GM10248 (cell line): Measurements from ENCODE around the gene MATN1.
A peak's percentile ranks its signal among the peaks of the same experiment; 100 is the strongest.

ENCODE experiments used
- CTCF ChIA-PET: fragments of 300-600 bp; sonication (Branson Sonifier 250); formaldehyde crosslinking; extraction: SDS; loops from one replicate; lab custom pipeline; 2021; ENCODE audit warnings: antibody characterized with exemption; lab: Yijun Ruan, JAX
- POLR2A ChIA-PET: fragments of 350-650 bp; sonication (Branson Sonifier 250); formaldehyde crosslinking; extraction: SDS; loops from one replicate; lab custom pipeline; 2020; ENCODE audit warnings: antibody characterized with exemption; lab: Yijun Ruan, JAX
- DNase-seq: peaks from one replicate; pipeline ENCODE4 v3.0.0; 2012; ENCODE audit errors: extremely low spot score
- TF ChIP-seq, protein P1 (sequence below): IDR thresholded peaks from 2 replicates; pipeline ENCODE4 v1.5.1; 2012; ENCODE audit warnings: mild to moderate bottlenecking, low read depth; ENCODE audit errors: extremely low read depth, missing control alignments, control extremely low read depth

MATN1 gene

DNA sequence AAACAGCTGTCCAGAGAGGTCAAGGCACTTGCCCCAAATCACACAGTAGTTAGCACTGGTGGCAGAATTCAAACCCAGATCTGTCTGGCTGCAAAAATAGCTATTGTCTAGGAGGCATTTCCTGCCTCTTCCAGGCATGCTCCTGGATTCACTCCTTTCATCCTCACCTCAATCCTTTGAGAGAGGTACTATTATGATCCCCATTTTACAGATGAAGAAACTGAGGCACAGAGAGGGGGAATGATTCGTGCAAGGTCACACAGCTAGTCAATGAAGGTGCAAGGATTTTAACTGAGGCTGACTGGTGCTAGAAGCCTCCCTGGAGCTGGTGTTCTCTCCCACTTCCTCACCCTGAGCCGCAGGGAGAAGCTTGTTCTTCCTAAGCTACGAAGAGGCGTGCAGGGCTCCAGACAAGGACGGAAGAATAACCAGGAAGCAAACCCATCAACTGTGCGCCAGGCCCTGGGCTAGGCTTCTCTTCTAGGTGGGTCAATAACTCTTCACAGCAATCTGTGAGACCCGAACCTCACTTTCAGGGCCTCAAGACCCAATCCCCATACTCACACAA, 34.8 kb upstream of the MATN1 start:
- DNase-seq: no peak
- TF ChIP-seq, protein P1, sequence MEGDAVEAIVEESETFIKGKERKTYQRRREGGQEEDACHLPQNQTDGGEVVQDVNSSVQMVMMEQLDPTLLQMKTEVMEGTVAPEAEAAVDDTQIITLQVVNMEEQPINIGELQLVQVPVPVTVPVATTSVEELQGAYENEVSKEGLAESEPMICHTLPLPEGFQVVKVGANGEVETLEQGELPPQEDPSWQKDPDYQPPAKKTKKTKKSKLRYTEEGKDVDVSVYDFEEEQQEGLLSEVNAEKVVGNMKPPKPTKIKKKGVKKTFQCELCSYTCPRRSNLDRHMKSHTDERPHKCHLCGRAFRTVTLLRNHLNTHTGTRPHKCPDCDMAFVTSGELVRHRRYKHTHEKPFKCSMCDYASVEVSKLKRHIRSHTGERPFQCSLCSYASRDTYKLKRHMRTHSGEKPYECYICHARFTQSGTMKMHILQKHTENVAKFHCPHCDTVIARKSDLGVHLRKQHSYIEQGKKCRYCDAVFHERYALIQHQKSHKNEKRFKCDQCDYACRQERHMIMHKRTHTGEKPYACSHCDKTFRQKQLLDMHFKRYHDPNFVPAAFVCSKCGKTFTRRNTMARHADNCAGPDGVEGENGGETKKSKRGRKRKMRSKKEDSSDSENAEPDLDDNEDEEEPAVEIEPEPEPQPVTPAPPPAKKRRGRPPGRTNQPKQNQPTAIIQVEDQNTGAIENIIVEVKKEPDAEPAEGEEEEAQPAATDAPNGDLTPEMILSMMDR: no peak
- ChIA-PET CTCF (interaction anchor here (1.2 to 22.9 kb wide), 7 partner anchors 8 to 39 kb away, joined by 3 to 449 read pairs (median 8); no protein-coding TSS in a partner anchor), POLR2A (interaction anchor here (0.7 to 7.6 kb wide), 4 partner anchors 10 to 28 kb away, joined by 3 to 71 read pairs (median 5); no protein-coding TSS in a partner anchor)

DNA sequence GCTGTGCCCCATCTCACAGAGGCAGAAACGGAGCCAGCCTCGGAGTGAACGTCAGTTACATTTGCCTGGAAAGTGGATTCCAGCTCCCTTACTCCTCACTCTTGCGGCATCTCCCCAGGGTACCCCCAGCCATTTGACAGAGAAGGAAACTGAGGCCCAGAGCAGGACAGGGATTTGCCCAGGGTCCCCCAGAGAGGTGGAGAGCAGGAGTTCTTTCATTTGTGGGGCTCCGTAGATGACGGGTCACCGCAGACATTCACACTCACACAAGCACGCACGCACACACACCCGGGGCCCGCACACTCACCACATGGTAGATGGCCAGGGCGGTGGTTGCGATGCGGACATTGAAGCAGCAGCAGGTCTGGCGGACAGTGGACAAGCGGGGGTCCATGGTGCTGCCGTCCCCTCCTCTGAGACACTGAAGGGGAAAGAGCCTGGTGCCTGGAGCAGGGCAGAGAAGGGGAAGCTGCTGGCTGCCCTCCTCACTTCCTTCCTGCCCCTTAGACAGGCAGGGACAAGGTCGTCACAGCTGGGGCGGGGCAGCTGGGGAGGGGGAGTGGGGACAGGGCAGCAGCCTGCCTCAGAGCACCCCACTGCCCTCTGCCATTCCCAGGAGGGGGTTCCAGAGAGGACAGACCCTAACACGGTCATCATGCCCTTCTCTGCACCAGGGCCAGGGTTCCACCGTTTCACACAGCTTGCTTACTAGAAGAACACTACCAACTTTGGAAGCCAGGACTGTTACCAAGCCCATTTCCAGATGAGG, 34.2 kb upstream of the MATN1 start, which contains the start of gene LAPTM5:
Gene LAPTM5 (minus strand): TSS at position 423 of the 769 bp plus-strand sequence. CDS start 29 bp downstream, at position 394.
- POLR2A ChIA-PET: interaction anchor here (0.6 to 7.6 kb wide), 4 partner anchors 11 to 1070 kb away, joined by 3 to 71 read pairs (median 5); no protein-coding TSS in a partner anchor
- CTCF ChIA-PET: interaction anchor here (1.2 to 22.9 kb wide), 7 partner anchors 9 to 38 kb away, joined by 3 to 449 read pairs (median 8); no protein-coding TSS in a partner anchor
- TF ChIP-seq, protein P1: no peak
- DNase-seq: no peak

DNA sequence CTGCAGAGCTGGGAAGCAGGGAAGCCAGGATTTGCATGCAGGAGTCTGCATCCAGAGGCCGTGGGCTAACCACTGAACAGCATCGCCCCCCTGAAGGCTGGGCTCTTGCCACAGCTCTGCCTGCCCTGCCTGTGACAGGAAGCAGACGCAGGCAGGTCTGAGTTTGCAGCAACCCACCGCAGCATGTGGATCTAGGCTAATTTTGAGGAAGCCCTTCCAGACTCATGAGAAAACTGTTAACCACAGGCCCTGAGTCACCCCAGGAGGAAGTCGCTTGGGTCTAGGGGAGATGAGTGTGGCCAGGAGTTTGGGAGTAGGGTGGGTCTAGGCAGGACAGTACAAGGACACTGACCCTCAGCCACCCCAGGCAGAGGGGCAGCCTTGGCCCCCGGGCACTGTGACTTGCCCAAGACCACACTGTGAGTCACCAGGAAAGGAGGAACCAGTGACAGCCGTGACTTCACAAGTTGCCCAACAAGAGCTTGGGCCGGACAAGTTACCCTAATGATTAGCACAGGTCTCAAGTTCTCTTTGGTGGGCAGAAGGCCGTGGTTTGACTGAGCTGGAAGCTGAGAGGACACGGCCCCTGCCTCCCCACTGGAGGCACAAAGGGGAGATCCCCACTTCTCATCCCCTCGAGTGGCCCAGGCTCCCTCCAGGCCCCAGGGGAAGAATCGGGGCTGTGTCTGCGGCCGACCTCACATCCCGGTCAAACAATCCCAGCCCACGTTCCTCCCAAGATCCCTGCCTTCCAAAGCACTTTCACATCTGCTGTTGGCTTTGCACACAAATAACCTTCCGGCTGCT, 33.4 kb upstream of the MATN1 start:
- ChIA-PET CTCF (interaction anchor here (1.0 to 22.9 kb wide), 6 partner anchors 8 to 37 kb away, joined by 3 to 449 read pairs (median 5); no protein-coding TSS in a partner anchor), POLR2A (interaction anchor here (0.6 to 7.6 kb wide), 2 partner anchors 11 to 1069 kb away, joined by 3 to 71 read pairs; no protein-coding TSS in a partner anchor)
- TF ChIP-seq, protein P1: no peak
- no peak for DNase-seq

- ChIA-PET CTCF (interaction anchor here (1.0 to 22.9 kb wide), 4 partner anchors 8 to 36 kb away, joined by 3 to 449 read pairs (median 84); no protein-coding TSS in a partner anchor), POLR2A (interaction anchor here (1.5 to 7.6 kb wide), 2 partner anchors 11 to 17 kb away, joined by 3 to 71 read pairs; no protein-coding TSS in a partner anchor)
- DNase-seq: no peak
Observed at GRCh38 chr1:30756206-30756544, 32.8 kb upstream of the MATN1 start.

GRCh38 chr1:30755746-30756145, 32.4 kb upstream of the MATN1 start:
- POLR2A ChIA-PET: interaction anchor here (1.5 to 7.6 kb wide), 2 partner anchors 10 to 17 kb away, joined by 3 to 71 read pairs; no protein-coding TSS in a partner anchor
- CTCF ChIA-PET: interaction anchor here (1.0 to 22.9 kb wide), 4 partner anchors 7 to 36 kb away, joined by 3 to 449 read pairs (median 84); no protein-coding TSS in a partner anchor
- TF ChIP-seq, protein P1: peak; percentile 44
- DNase-seq: no peak

More at GRCh38 chr1:30756206-30756544, 32.8 kb upstream of the MATN1 start:
- TF ChIP-seq, protein P1: no peak

DNA sequence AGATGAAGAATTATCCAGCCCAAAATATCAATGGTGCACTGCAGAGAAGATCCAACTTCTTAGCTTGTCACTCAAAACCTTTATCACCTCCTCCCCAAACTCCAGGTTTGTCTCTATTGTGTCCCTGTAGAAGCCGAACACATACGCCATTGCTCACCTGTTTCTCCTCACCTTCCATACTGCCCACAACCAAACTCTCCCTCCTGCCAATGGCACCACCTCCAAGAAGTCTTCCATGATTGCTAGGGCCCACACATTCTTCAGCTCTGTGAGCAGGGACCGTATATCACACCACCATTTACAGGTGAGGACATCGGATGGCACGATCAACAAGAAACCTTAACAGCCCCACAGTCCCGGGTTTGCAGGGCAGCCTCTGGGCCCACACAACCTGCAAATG, 31.9 kb upstream of the MATN1 start:
- CTCF ChIA-PET: interaction anchor here (0.6 to 22.9 kb wide), 8 partner anchors 7 to 47 kb away, joined by 3 to 449 read pairs (median 4); no protein-coding TSS in a partner anchor
- DNase-seq: no peak
- POLR2A ChIA-PET: interaction anchor here (1.0 to 7.6 kb wide), 8 partner anchors 9 to 36 kb away, joined by 3 to 71 read pairs (median 4); no protein-coding TSS in a partner anchor
- TF ChIP-seq, protein P1: no peak
